Adrenal gland (tissue), 12 donors: ENCODE measurements around the gene UBE2O. TPM values are rescaled to one million over a fixed set of nuclear protein-coding genes. Genes with fewer than 3 reads are reported as not detected.

Experiments used
- DNase-seq, 7 donors: peaks; one replicate each; pipeline ENCODE4 v3.0.0-alpha.2; 2019 to 2020
- H3K27ac ChIP-seq, 5 donors: fragments of 200-600 bp; sonication (generic) in 4 of 5; 1 replicate in 3 of 5; 2 replicates in 2 of 5; pipeline versions ENCODE4 v1.5.1 to v1.8.0; 2016 to 2020; ENCODE audit warnings: mild to moderate bottlenecking in 1 of 5
- H3K27me3 ChIP-seq: fragments of 200-600 bp; 2 replicates; pipeline ENCODE4 v1.8.0; 2021
- H3K36me3 ChIP-seq, 2 donors: fragments of 200-600 bp; replicated peaks in 1 of 2; 1 replicate in 1 of 2; 2 replicates in 1 of 2; pipeline versions ENCODE4 v1.5.1 to v1.8.0; 2018 to 2022
- H3K4me1 ChIP-seq, 2 donors: fragments of 200-600 bp; replicated peaks in 1 of 2; 1 replicate in 1 of 2; 2 replicates in 1 of 2; pipeline versions ENCODE4 v1.5.1 to v1.8.0; 2018 to 2021
- H3K4me3 ChIP-seq, 4 donors: fragments of 200-600 bp; sonication (generic) in 3 of 4; one replicate each; pipeline ENCODE4 v1.5.1; 2016 to 2018
- H3K9me3 ChIP-seq, 3 donors: fragments of 200-600 bp; sonication (generic) in 1 of 3; replicated peaks in 1 of 3; 1 replicate in 2 of 3; 2 replicates in 1 of 3; pipeline versions ENCODE4 v1.5.1 to v1.8.0; 2016 to 2021
- POLR2A ChIP-seq, 2 donors: fragments of 450-650 bp; IDR thresholded peaks; one replicate each; pipeline ENCODE4 v1.6.1; 2017; ENCODE audit warnings: antibody characterized with exemption in 2 of 2, mild to moderate bottlenecking in 2 of 2, moderate library complexity in 1 of 2
- WGBS, 4 donors: extraction: QIAGEN DNeasy Blood & Tissue Kit in 2 of 4; methylation state at CpG; one replicate each; pipeline versions ENCODE4 v1.1.5 to v1.1.7; 2013 to 2017; 5-methylcytosine and 5-hydroxymethylcytosine counted together
- intact Hi-C, 2 donors: fragments of 100-400 bp; cut with DNase I; formaldehyde crosslinking; loops; one replicate each; pipeline versions ENCODE4 v1.14.1 to v1.15.0; 2022 to 2023
- polyA plus RNA-seq, 3 donors: library from polyadenylated mRNA; stranded (reverse); fragments of 200-250 nt in 2 of 3; fragments of 350-450 nt in 1 of 3; fragmentation: Illumina TruSeq in 1 of 3; extraction: RNeasy Lipid Tissue Mini Kit (QIAGEN cat#74804) in 1 of 3; gene quantifications; one replicate each; pipeline ENCODE4 v1.2.3, GENCODE V29; 2013 to 2014
- total RNA-seq, 9 donors: library from RNA; depleted of rRNA in 4 of 9; stranded (reverse); fragments of >200 nt in 4 of 9; fragments of 120-200 nt in 1 of 9; fragmentation: NEBNext Ultra II Directional in 1 of 9; extraction: Animal tissue kit (Norgen Biotek cat#: 25700) in 1 of 9; gene quantifications; one replicate each; pipeline versions ENCODE4 v1.1.0 to v1.2.4, GENCODE V29; 2013 to 2023
- TF ChIP-seq, protein P1 (sequence below), 6 experiments: fragments of 450-650 bp in 4 of 6; fragments of 200-600 bp in 2 of 6; sonication (generic) in 1 of 6; IDR thresholded peaks; 1 replicate in 5 of 6; 2 replicates in 1 of 6; pipeline versions ENCODE4 v1.5.1 to v1.8.0; 2016 to 2021; ENCODE audit warnings: antibody characterized with exemption in 6 of 6, mild to moderate bottlenecking in 2 of 6, moderate library complexity in 1 of 6
- donor health status: healthy with polysubstance abuse.
- donor health status: Bipolar disorder and iron deficiency.
- donor health status: DM: yes; HTN: yes; CAD: no.
- donor health status: DM: no; HTN: no; CAD: no.
- donor health status: DM: no; HTN: no; CAD: no.
- donor health status: DM: yes; HTN: yes; CAD: no.

UBE2O gene
- total and polyA plus RNA-seq, 12 donors, result 9.8 to 21.8 (median 15.8) TPM

DNA sequence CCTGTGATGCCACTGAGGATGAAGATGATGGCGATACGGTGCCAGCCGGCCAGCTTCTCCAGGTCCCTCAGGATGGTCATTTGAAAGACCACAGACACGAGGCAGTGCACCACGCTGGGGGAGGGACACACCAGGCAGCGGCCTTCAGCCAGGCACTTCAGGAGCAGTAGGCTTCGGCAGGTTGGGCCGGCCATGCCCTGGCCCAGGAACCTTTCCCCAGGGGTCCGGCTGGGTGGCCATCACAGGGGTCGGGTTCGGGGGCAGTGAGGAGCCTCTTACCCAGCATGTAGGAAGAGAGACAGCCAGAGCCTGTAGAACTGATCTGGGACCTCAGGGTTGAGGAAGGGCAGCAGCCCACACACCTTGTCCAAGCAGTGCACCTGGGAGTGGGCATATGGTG is 19.8 kb upstream of the UBE2O start:
- Histone ChIP-seq H3K4me3 (no peak overlapping the region), H3K9me3 (no peaks in the 10 kb centered on the region), H3K36me3 (peaks cover 0 to 7% of the 10 kb centered on the region in 2 donors), H3K27me3 (no peaks in the 10 kb centered on the region), H3K27ac (no peak overlapping the region), H3K4me1 (no peaks in the 10 kb centered on the region)
- 86 to 94% (median 92%) methylated on average over 7 to 11 of the region's 11 CpGs for WGBS, 4 donors
- intact Hi-C loops, result no loop called here
- DNase-seq, result no peak
- no peak for TF ChIP-seq POLR2A (IDR thresholded peaks at IDR 0.05)
- TF ChIP-seq, protein P1, sequence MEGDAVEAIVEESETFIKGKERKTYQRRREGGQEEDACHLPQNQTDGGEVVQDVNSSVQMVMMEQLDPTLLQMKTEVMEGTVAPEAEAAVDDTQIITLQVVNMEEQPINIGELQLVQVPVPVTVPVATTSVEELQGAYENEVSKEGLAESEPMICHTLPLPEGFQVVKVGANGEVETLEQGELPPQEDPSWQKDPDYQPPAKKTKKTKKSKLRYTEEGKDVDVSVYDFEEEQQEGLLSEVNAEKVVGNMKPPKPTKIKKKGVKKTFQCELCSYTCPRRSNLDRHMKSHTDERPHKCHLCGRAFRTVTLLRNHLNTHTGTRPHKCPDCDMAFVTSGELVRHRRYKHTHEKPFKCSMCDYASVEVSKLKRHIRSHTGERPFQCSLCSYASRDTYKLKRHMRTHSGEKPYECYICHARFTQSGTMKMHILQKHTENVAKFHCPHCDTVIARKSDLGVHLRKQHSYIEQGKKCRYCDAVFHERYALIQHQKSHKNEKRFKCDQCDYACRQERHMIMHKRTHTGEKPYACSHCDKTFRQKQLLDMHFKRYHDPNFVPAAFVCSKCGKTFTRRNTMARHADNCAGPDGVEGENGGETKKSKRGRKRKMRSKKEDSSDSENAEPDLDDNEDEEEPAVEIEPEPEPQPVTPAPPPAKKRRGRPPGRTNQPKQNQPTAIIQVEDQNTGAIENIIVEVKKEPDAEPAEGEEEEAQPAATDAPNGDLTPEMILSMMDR (IDR thresholded peaks at IDR 0.05), result no peak

DNA sequence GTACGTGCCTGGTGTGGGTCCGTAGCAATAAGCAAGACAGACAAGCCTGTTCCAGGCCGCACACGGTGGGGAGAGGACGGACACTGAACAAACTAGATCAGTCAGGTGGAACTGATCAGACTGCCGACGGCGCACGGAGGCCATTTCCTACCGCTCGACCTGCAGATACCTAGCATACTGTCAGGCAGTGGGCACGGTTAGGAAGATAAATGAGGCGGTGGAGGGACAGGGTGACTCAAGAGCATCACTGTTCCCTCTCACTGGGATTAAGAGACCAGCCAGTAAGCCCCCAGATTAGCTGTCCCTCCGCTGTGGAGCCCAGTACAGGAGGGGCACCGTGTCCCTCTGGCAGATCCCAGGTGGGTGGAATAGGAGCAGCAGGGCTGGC is 19.3 kb upstream of the UBE2O start:
- TF ChIP-seq, protein P1 (IDR thresholded peaks at IDR 0.05), result no peak
- TF ChIP-seq POLR2A (IDR thresholded peaks at IDR 0.05), result no peak
- peaks cover 0 to 7% of the 10 kb centered on the region in 2 donors for H3K36me3 ChIP-seq
- no peaks in the 10 kb centered on the region for H3K27me3 ChIP-seq
- intact Hi-C loops, result no loop called here
- H3K9me3 ChIP-seq, result no peaks in the 10 kb centered on the region
- H3K4me3 ChIP-seq, result no peak overlapping the region
- no peaks in the 10 kb centered on the region for H3K4me1 ChIP-seq
- 90 to 95% (median 94%) methylated on average over 2 to 15 of the region's 15 CpGs for WGBS, 4 donors
- DNase-seq, result no peak
- no peak overlapping the region for H3K27ac ChIP-seq

DNA sequence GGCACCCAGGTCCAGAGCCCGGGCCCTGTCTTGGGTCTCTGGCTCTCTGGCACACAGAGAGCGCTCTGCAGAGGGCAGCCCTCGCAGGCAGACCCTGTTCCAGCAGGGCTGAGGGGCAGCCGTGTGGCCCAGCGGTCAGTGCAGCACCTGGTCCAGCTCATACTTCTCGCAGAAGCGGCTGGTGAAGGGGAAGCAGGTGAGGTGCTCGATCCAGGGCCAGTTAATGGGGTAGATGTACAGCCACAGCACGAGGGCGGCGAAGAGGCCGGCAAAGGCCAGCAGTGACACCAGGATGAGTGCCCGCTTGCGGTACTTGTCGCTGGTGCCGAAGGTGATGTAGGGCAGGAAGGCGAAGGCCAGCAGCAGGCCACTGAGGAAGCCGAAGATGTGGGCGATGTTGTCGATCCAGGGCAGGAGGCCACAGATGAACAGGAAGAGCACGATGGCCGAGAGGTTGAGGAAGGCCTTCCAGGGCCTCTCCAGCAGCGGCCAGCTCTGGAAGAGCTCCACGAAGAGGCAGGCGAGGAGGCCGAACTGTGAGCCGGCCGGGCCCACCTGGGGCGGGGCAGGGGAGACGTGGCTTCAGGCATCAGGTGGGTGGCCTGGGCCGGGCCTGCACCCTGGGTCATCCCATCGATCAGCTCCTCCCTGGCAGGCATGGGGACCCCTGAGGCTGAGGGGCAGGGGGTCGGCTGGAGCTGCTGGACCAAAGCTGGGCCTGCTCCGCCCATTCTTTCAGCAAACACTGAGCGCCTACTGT is 18.7 kb upstream of the UBE2O start:
- no peak overlapping the region for H3K4me3 ChIP-seq
- H3K4me1 ChIP-seq, result no peaks in the 10 kb centered on the region
- WGBS, 4 donors, result 91 to 95% (median 93%) methylated on average over 21 to 35 of the region's 35 CpGs
- TF ChIP-seq, protein P1 (IDR thresholded peaks at IDR 0.05), result no peak
- TF ChIP-seq POLR2A (IDR thresholded peaks at IDR 0.05), result no peak
- intact Hi-C loops, result no loop called here
- no peak overlapping the region for H3K27ac ChIP-seq
- DNase-seq, result no peak
- H3K27me3 ChIP-seq, result no peaks in the 10 kb centered on the region
- no peaks in the 10 kb centered on the region for H3K9me3 ChIP-seq
- H3K36me3 ChIP-seq, result peaks cover 0 to 7% of the 10 kb centered on the region in 2 donors

DNA sequence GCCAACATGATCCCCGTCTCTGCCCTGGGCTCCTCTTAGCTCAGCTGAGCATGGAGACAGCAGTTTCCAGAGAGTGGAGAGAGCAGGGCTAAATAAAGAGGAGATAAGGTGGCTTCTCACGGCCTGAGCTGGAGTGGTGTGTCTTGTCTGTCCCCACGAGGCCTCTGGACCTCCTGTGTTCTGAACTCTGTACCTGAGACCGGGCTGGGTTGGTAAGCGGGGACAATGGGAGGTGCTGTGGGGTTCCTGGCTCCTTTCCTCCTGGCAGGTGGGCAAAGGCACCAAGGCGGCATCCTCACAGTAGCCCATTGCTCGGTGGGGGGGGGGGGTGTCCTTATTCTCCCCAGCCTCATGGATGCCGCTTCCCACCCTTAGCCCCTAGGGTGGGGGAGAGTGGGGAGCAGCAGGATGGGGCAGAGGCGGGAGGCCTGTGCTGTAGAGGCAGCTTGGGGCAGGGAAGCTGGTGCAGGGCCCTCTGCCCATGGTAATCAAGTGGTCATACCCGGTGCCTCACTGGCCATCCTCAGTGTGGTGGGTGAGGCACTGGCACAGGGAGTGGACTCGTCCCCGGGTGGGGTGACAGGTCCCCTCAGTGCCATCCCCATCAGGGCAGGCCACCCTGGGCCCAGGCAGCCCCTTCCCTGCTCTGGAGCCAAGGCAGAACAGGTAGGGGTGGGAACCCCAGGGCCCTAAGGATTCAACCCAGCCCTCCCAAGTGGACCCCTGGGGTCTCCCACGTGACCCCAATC is 17.2 kb upstream of the UBE2O start:
- no peaks in the 10 kb centered on the region for H3K9me3 ChIP-seq
- DNase-seq, result no peak
- H3K4me1 ChIP-seq, result peaks cover 0 to 3% of the 10 kb centered on the region in 2 donors
- no peak overlapping the region for H3K27ac ChIP-seq
- no peak for TF ChIP-seq POLR2A (IDR thresholded peaks at IDR 0.05)
- TF ChIP-seq, protein P1 (IDR thresholded peaks at IDR 0.05), result no peak
- H3K36me3 ChIP-seq, result peaks cover 0 to 7% of the 10 kb centered on the region in 2 donors
- WGBS, 4 donors, result 80 to 86% (median 82%) methylated on average over 6 to 13 of the region's 13 CpGs
- intact Hi-C loops, result loop anchor here in 1 of 2 donors (5.0 kb wide), 1 partner anchor 37 kb away; no protein-coding TSS in a partner anchor
- no peaks in the 10 kb centered on the region for H3K27me3 ChIP-seq
- H3K4me3 ChIP-seq, result no peak overlapping the region
